Activated gamma-delta T cell (primary cell): ENCODE data around the gene SLC35A2.
A peak's percentile ranks its signal among the peaks of the same experiment; 100 is the strongest.
"Not testable (repeated sequence)": the region's sequence is repeated elsewhere in the genome, so short reads cannot be mapped to it uniquely, and the experiment has no call there.

ENCODE experiments used
- DNase-seq: peaks from one replicate; lab custom pipeline; 2025; lab: John Stamatoyannopoulos, UW

The SLC35A2 gene

DNA sequence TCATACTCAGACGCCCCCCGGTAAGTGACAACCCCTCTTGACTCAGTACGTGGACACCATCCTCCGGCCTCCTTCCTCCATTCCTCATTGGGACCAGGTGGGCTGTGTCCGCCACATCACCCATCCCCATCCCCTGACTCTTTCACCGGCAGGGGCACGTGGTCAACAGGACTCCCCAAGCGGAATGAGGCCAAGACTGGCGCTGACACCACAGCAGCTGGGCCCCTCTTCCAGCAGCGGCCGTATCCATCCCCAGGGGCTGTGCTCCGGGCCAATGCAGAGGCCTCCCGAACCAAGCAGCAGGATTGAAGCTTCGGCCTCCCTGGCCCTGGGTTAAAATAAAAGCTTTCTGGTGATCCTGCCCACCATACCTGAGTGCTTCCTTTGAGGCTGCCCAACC lies 8.7 kb downstream of the SLC35A2 start:
- DNase-seq, result no peak

GRCh38 chrX:48902135-48902534 lies 9.3 kb downstream of the SLC35A2 start:
- no peak for DNase-seq

DNA sequence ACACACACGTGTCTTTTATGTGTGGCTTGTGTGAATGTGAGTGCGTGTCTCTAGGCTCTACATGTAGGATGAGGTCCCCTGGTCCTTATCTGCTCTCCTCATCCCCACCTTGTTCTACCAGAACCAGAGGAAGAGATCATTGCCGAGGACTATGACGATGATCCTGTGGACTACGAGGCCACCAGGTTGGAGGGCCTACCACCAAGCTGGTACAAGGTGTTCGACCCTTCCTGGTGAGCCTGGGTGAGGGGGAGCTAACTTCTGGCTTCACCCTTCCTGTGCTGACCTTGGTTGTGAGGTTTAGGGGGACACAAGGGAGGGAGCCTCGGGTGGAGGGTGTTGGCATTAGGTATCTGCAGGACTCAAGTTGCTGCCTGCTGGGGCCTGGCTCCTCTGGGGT lies 10.4 kb downstream of the SLC35A2 start:
- no peak for DNase-seq

DNA sequence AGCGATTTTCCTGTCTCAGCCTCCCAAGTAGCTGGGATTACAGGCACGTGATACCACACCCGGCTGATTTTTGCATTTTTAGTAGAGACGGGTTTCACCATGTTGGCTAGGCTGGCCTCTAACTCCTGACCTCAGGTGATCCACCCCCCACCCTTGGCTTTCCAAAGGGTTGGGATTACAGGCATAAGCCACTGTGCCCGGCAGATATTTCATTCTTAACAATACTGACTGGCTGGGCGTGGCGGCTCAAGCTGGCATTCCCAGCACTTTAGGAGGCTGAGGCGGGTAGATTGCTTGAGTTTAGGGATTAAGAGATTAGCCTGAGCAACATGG lies 12.4 kb downstream of the SLC35A2 start:
- DNase-seq, result no peak

DNA sequence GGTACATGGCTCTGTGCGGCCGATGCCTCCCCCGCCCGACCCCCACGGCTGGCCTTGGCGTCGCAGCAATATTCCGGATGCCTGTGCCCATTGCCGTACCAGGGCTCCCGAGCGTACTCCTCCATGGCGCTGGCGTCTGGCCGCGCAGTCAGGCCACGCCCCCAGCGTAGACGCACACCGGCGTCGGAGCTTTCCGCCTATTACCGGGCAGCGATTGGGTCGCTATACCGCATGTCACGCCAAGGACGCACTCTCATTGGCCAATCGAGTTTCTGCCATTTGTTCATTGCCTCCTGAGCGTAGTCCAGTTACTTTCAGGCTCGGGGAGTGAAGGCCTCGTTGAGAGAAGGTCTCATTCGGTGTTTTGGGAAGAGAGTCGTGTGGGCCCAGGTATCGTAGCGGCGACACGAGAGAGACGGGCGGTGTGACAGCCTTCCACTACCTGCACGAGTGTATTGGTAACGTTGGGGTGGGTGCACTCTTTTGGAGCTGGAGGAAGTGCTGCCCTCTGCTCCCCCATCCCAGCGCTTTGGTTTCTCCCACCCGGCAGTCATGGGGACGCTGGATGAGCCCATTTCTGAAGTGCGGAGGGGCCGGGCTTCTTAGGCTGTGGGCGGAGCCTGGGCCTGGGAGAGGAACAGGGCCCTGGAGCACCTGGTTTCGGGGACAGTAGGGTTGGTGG lies 13.7 kb downstream of the SLC35A2 start, which contains the start of the genes PQBP1 and TIMM17B:
PQBP1 (plus strand) TSS at position 306 of the 682 bp plus-strand sequence. CDS start 580 bp downstream, outside the sequence.
TIMM17B (minus strand) TSS at position 144 of the 682 bp plus-strand sequence; CDS start at position 125, 19 bp downstream.
- peak; percentile 66 for DNase-seq

GRCh38 chrX:48897157-48897624 lies 14.3 kb downstream of the SLC35A2 start:
- DNase-seq, result peak; percentile 34

DNA sequence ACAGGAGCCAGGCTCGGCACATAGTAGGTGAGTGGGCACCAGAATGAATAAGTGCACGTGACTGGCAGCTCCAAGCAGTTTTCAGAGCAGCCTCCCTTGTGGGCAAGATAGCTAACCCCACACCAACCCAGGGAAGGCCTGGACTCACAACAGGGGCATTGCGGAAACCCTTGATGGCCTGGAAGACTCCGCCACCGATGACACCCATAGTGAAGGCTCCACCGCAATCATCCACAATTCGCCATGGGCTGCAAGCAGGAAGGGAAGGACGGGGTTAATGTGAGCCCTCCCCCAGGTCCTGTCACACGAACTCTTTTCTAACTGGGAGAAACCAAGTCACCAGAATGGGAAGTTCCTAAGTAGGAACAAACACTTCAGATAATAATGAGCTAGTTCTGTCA lies 14.8 kb downstream of the SLC35A2 start:
- DNase-seq, result no peak

DNA sequence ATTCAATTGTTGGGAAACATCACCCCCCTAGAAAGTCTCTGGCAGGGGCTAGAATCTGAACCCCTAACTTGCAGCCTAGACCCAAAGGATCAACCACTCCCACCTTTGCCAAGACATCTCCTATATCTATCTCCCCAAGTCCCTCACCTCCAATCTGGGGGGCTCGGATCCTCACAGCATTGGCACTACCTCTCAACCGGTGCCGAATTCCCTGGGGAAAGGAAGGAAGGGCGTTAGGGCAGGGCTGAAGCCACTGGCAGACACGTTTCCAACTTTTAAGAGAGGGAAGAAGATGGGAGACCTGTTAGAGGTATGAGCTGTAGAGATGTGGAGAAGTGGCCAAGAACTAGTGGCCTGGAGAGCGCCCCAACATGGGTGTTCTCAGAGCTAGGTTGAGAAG lies 16.6 kb downstream of the SLC35A2 start:
- no peak for DNase-seq

DNA sequence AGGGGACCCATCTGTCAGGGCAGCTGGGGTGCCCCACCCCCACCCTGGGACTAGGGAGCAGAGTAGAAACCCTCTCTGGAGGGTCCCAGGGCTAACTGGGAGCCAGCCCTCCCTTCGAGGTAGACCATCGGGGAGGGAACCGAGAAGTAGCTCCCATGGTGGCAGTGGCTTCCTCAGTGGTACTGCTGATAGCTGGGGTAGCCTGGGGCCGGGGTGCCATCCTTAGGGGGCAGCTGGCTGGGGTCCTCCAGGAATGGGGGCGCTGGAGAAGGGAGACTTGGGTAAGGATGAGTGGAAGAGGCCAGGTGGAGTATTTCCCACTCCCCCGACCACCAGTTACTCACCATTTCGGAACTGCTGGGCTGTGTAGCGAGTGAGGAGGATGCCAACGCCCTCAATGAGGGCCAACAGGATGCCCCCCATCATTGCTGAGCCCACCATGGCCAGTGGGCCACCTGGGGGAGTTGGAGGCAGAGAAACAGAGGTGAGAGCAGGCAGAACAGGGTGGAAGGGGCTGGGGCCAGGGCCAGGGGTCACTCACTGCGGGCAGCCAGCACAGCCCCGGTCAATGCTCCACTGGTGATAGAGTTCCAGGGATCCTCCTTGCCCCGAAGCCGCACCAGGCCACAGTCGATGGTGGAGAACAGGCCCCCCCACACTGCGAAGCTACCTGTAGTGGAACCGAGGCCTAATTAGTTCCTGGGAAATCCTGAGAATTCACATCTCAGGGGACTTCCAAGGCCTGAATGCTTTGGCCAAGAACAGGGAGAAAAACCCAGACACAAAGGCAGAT lies 17.7 kb downstream of the SLC35A2 start:
- DNase-seq, result no peak

DNA sequence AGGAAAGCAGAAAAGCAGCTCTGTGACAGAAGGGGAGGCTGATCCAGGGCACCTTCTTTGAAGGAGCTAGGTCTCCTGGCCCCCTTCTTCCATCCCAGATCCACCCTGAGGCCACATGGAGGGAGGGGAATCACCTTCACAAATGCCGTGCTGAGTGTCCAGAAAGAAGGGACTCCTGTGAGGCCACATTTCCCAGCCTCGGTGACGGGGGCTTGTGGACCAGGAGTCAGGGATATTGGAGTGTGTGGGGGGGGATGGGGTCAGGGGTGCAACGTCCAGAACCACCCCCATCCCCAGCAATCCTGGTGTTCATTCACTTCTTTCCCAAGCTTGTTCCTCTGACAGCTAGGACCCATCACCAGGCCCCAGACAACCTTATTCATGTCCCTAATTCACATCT lies 18.6 kb downstream of the SLC35A2 start:
- no peak for DNase-seq

DNA sequence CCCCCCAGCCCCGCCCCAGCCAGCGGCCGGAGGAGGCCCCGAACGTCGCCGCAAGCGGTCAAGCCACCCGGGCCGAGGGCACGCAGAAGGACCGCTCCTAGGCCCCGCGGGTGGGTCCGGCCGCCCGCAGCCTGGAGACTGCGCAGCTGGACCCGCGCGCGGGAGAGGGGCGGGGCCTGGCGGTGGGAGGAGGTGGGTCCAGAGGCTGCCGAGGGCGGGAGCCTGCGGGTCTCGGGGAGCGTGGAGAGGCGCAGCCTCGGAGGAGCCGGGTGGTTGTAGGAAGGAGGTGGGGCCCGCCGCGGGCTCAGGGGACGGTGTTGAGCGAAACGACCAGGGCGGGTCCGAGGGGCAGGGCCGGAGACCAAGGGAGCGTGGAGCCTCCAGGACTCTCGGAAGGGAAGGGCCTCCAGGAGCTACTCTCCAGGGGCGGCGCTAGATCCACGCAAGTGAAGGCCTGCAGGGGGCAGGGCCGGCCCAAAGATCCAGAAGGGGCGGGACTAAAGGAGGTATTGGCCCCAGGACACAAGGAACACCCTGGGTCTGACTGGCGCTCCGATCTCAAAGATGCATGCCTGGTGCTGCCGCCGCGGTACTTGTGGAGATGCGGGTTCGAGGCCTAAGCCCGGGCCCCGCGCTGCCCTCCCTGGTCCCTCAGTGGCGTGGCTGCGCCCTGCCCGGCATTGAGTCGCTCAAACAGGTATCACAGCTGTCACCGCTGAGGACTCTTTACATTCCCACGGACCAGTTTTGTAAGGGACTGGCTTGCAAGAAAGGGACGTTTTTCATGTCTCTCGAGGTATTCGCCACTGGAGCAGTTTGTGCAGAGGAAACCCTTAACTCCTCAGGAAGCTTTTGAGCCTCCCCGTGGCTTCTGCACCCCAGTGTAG lies 19.8 kb downstream of the SLC35A2 start:
- DNase-seq, result peak; percentile 49

- no peak for DNase-seq
Observed at GRCh38 chrX:48890934-48891401, 20.5 kb downstream of the SLC35A2 start.

DNA sequence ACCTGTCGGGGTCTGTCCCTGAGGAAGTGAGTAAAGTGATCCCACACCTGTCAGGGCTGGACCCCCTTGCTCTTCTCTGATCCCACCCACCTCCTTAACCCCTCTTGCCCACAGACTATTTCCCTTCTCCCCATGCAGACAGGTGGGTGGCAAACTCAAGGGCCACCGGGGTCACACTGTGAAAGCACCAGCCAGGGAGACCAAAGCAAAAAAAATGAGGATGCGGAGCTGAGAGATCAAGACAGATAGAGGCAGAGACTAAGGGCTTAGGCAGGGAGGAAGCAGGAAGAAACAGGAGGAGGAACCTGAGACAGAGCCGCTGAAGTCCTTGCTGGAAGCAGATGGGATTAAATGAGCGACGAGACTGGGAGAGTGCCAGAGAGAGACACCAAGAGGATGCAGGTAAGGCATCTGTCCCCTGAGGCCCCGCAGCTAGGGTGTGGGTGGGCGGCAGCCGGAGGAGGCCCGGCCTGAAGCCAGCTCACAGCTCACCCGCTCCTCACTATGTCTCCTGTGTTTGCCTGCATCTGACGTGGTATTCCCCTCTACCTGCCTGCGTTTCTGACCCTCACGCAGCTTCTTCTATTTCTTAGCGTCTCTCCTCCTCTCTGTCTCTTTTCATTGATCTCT lies 21.0 kb downstream of the SLC35A2 start:
- DNase-seq, result no peak

GRCh38 chrX:48886586-48886985 lies 24.9 kb downstream of the SLC35A2 start:
- not testable (repeated sequence) for DNase-seq

- DNase-seq, result no peak
Observed at GRCh38 chrX:48883729-48884128, 27.7 kb downstream of the SLC35A2 start.

GRCh38 chrX:48876944-48877343 lies 34.5 kb downstream of the SLC35A2 start:
- DNase-seq, result not testable (repeated sequence)

- not testable (repeated sequence) for DNase-seq
Observed at GRCh38 chrX:48872017-48872416, 39.4 kb downstream of the SLC35A2 start.

DNA sequence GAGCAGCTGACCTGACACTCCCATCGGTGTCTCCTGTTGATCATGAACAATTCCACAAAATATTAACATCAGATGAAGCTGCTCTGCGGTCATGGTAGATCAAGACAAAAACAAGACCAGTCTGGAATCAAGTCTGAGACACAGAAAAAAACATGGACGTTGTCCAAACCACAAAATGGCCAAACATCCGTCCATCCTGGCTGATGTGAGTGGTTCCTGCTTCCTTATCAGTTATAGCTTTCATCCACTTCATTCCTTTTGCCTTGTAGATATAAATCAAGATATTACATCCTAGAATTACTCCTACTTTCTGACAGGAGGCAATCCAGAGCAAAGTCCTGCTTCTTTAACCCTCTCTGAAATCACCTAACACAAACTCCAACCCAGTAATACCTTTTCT lies 47.2 kb downstream of the SLC35A2 start:
- DNase-seq, result no peak

GRCh38 chrX:48854898-48855297 lies 56.5 kb downstream of the SLC35A2 start:
- no peak for DNase-seq

GRCh38 chrX:48854121-48854804 lies 57.2 kb downstream of the SLC35A2 start:
- DNase-seq, result not testable (repeated sequence)

GRCh38 chrX:48853494-48853893 lies 58.0 kb downstream of the SLC35A2 start:
- not testable (repeated sequence) for DNase-seq
